Measurements from ENCODE around the gene CENPB.

The CENPB gene

GRCh38 chr20:3744037-3744436 lies 42.5 kb downstream of the CENPB start:
- Mint-ChIP-seq H3K9me3 (peaks cover 7% of the 10 kb centered on the region), H3K4me1 (peaks cover 27% of the 10 kb centered on the region), H3K27ac (no peak overlapping the region), H3K36me3 (ENCODE audit: low read depth) (peaks cover 37% of the 10 kb centered on the region), H3K27me3 (ENCODE audit: low read depth, poor library complexity) (peaks cover 50% of the 10 kb centered on the region), H3K4me3 (no peak overlapping the region)
- DNase-seq = no peak
- no peak for TF ChIP-seq CTCF (IDR thresholded peaks at IDR 0.05)

GRCh38 chr20:3743251-3743650 lies 43.3 kb downstream of the CENPB start:
- peaks cover 45% of the 10 kb centered on the region for H3K27me3 Mint-ChIP-seq (ENCODE audit: low read depth, poor library complexity)
- peaks cover 35% of the 10 kb centered on the region for H3K4me1 Mint-ChIP-seq

GRCh38 chr20:3741836-3742458 lies 44.6 kb downstream of the CENPB start:
- Mint-ChIP-seq H3K4me1 (peaks cover 48% of the 10 kb centered on the region), H3K36me3 (ENCODE audit: low read depth) (peaks cover 34% of the 10 kb centered on the region), H3K9me3 (peaks cover 7% of the 10 kb centered on the region), H3K4me3 (no peak overlapping the region), H3K27me3 (ENCODE audit: low read depth, poor library complexity) (peaks cover 40% of the 10 kb centered on the region), H3K27ac (no peak overlapping the region)
- no peak for DNase-seq
- TF ChIP-seq CTCF (IDR thresholded peaks at IDR 0.05) = no peak

More at GRCh38 chr20:3743251-3743650, 43.3 kb downstream of the CENPB start:
- H3K9me3 Mint-ChIP-seq = peaks cover 7% of the 10 kb centered on the region
- peaks cover 37% of the 10 kb centered on the region for H3K36me3 Mint-ChIP-seq (ENCODE audit: low read depth)
- TF ChIP-seq CTCF (IDR thresholded peaks at IDR 0.05) = no peak
- no peak overlapping the region for H3K27ac Mint-ChIP-seq
- DNase-seq = no peak
- H3K4me3 Mint-ChIP-seq = no peak overlapping the region

GRCh38 chr20:3740615-3741301 lies 45.8 kb downstream of the CENPB start:
- H3K4me3 Mint-ChIP-seq = no peak overlapping the region
- peaks cover 56% of the 10 kb centered on the region for H3K4me1 Mint-ChIP-seq
- TF ChIP-seq CTCF (IDR thresholded peaks at IDR 0.05) = no peak
- peak overlapping the region; percentile 40 for H3K27ac Mint-ChIP-seq
- peaks cover 29% of the 10 kb centered on the region for H3K27me3 Mint-ChIP-seq (ENCODE audit: low read depth, poor library complexity)
- H3K9me3 Mint-ChIP-seq = peaks cover 7% of the 10 kb centered on the region
- DNase-seq = no peak
- peaks cover 26% of the 10 kb centered on the region for H3K36me3 Mint-ChIP-seq (ENCODE audit: low read depth)

GRCh38 chr20:3739926-3740451 lies 46.6 kb downstream of the CENPB start:
- H3K9me3 Mint-ChIP-seq = peaks cover 7% of the 10 kb centered on the region
- peaks cover 60% of the 10 kb centered on the region for H3K4me1 Mint-ChIP-seq
- TF ChIP-seq CTCF (IDR thresholded peaks at IDR 0.05) = no peak
- DNase-seq = no peak
- H3K27me3 Mint-ChIP-seq (ENCODE audit: low read depth, poor library complexity) = peaks cover 21% of the 10 kb centered on the region
- peaks cover 19% of the 10 kb centered on the region for H3K36me3 Mint-ChIP-seq (ENCODE audit: low read depth)
- H3K27ac Mint-ChIP-seq = no peak overlapping the region
- no peak overlapping the region for H3K4me3 Mint-ChIP-seq
